K562 (cell line): Measurements from ENCODE around the gene CACYBP. TPM values are rescaled to one million over a fixed set of nuclear protein-coding genes. Genes with fewer than 3 reads are reported as not detected.

Source experiments
- ATF3 ChIP-seq, 2 experiments: fragments of 450-650 bp in 1 of 2; sonication (generic) in 1 of 2; formaldehyde crosslinking in 1 of 2; IDR thresholded peaks in 1 of 2; conservative IDR thresholded peaks in 1 of 2; 2 replicates each; pipeline versions ENCODE4 v1.6.1 to v1.8.1; 2016 to 2023; ENCODE audit warnings: mild to moderate bottlenecking in 2 of 2, moderate library complexity in 2 of 2, inconsistent platforms in 1 of 2, missing genetic modification reagents in 1 of 2
- CBX1 ChIP-seq: sonication (generic); IDR thresholded peaks from 2 replicates; pipeline ENCODE4 v1.6.1; 2016; ENCODE audit warnings: antibody characterized with exemption, low read depth, mild to moderate bottlenecking
- CBX5 ChIP-seq: IDR thresholded peaks from 2 replicates; pipeline ENCODE4 v1.6.1; 2014; ENCODE audit warnings: low read depth, borderline replicate concordance
- HOXB6 ChIP-seq: fragments of 250-450 bp; sonication (Bioruptor Pico); IDR thresholded peaks from 2 replicates; pipeline ENCODE4 v1.5.1; 2022; ENCODE audit warnings: mild to moderate bottlenecking, borderline replicate concordance
- JUNB ChIP-seq: fragments of 450-650 bp; formaldehyde crosslinking; conservative IDR thresholded peaks from 2 replicates; pipeline ENCODE4 v1.4.0; 2020; ENCODE audit warnings: mild to moderate bottlenecking
- MAFK ChIP-seq: IDR thresholded peaks from 2 replicates; pipeline ENCODE4 v1.6.1; 2011; ENCODE audit warnings: low read length, improper control_type of control experiment
- MTA1 ChIP-seq: fragments of 450-650 bp; IDR thresholded peaks from 2 replicates; pipeline ENCODE4 v1.6.1; 2017; ENCODE audit warnings: borderline replicate concordance
- MTA3 ChIP-seq: fragments of 450-650 bp; formaldehyde crosslinking; IDR thresholded peaks from 2 replicates; pipeline ENCODE4 v1.6.1; 2017; ENCODE audit warnings: mild to moderate bottlenecking, borderline replicate concordance
- NCOA6 ChIP-seq: fragments of 450-650 bp; IDR thresholded peaks from 2 replicates; pipeline ENCODE4 v1.6.1; 2017; ENCODE audit warnings: mild to moderate bottlenecking
- NELFE ChIP-seq: IDR thresholded peaks from 2 replicates; pipeline ENCODE4 v1.6.1; 2011; ENCODE audit warnings: mild to moderate bottlenecking; ENCODE audit not compliant: insufficient read depth, insufficient read length
- NKRF ChIP-seq: fragments of 450-650 bp; IDR thresholded peaks from 2 replicates; pipeline ENCODE4 v1.6.1; 2016; ENCODE audit warnings: borderline replicate concordance
- OTX1 ChIP-seq: fragments of 450-650 bp; formaldehyde crosslinking; IDR thresholded peaks from 2 replicates; pipeline ENCODE4 v1.4.0; 2022; ENCODE audit warnings: mild to moderate bottlenecking
- PHF8 ChIP-seq: fragments of 200-600 bp; sonication (generic); IDR thresholded peaks from 2 replicates; pipeline ENCODE4 v1.6.1; 2012; ENCODE audit warnings: mixed run types, mild to moderate bottlenecking, inconsistent platforms, low read length, moderate library complexity, borderline replicate concordance
- RHOXF2B ChIP-seq: fragments of 250-450 bp; sonication (Bioruptor Pico); conservative IDR thresholded peaks from 2 replicates; pipeline ENCODE4 v1.5.1; 2021
- SNAPC5 ChIP-seq: fragments of 250-450 bp; sonication (Bioruptor Pico); IDR thresholded peaks from 2 replicates; pipeline ENCODE4 v1.8.0; 2021; ENCODE audit warnings: moderate library complexity, mild to moderate bottlenecking, inconsistent platforms
- TARDBP ChIP-seq: fragments of 450-650 bp; IDR thresholded peaks from 2 replicates; pipeline ENCODE4 v1.6.1; 2016
- TEAD4 ChIP-seq, 2 experiments: sonication (generic) in 1 of 2; formaldehyde crosslinking in 1 of 2; IDR thresholded peaks; 2 replicates each; pipeline versions ENCODE4 v1.6.1 to v1.8.0; 2012 to 2022; ENCODE audit warnings: borderline replicate concordance in 1 of 2, inconsistent platforms in 1 of 2, low read length in 1 of 2, mild to moderate bottlenecking in 1 of 2, missing genetic modification reagents in 1 of 2
- THRAP3 ChIP-seq: fragments of 450-650 bp; IDR thresholded peaks from 2 replicates; pipeline ENCODE4 v1.6.1; 2016; ENCODE audit warnings: mild to moderate bottlenecking, inconsistent platforms, borderline replicate concordance
- ZBTB33 ChIP-seq: sonication (generic); formaldehyde crosslinking; IDR thresholded peaks from 2 replicates; pipeline ENCODE4 v1.8.1; 2023; ENCODE audit warnings: mild to moderate bottlenecking, missing genetic modification reagents
- ZNF143 ChIP-seq: sonication (generic); formaldehyde crosslinking; IDR thresholded peaks from 2 replicates; pipeline ENCODE4 v1.9.0; 2022; ENCODE audit warnings: mild to moderate bottlenecking, missing genetic modification reagents
- ZNF165 ChIP-seq: fragments of 250-450 bp; sonication (Bioruptor Pico); IDR thresholded peaks from 2 replicates; pipeline ENCODE4 v1.4.0; 2020; ENCODE audit warnings: borderline replicate concordance
- ZNF282 ChIP-seq: sonication (generic); formaldehyde crosslinking; IDR thresholded peaks from 2 replicates; pipeline ENCODE4 v1.8.1; 2023; ENCODE audit warnings: missing genetic modification reagents
- ZNF699 ChIP-seq: fragments of 250-450 bp; sonication (Bioruptor Pico); IDR thresholded peaks from 2 replicates; pipeline ENCODE4 v1.8.0; 2021; ENCODE audit warnings: mild to moderate bottlenecking, moderate library complexity; ENCODE audit not compliant: insufficient replicate concordance
- ZNF76 ChIP-seq: fragments of 250-450 bp; sonication (Bioruptor Pico); IDR thresholded peaks from 2 replicates; pipeline ENCODE4 v1.4.0; 2020; ENCODE audit warnings: mild to moderate bottlenecking, moderate library complexity, borderline replicate concordance
- polyA plus RNA-seq, 8 experiments: library from polyadenylated mRNA; depleted of rRNA in 4 of 8; stranded (reverse) in 5 of 8; unstranded in 3 of 8; fragments of >200 nt; fragmentation: Nextera tagmentation in 2 of 8; fragmentation: Illumina TruSeq in 1 of 8; extraction: Ambion mirVana in 2 of 8; extraction: Trizol in 1 of 8; gene quantifications; 2 replicates each; pipeline versions ENCODE4 v1.2.1 to v1.2.3, GENCODE V29; 2011 to 2014; ENCODE audit warnings: inconsistent platforms in 1 of 8, missing spikeins in 1 of 8
- total RNA-seq, 7 experiments: library from RNA; depleted of rRNA in 6 of 7; stranded (reverse); fragments of >200 nt in 6 of 7; fragmentation: Illumina TruSeq in 2 of 7; extraction: Trizol in 2 of 7; gene quantifications; 2 replicates each; pipeline versions ENCODE4 v1.2.1 to v1.2.3, GENCODE V29; 2011 to 2021; ENCODE audit warnings: low replicate concordance in 1 of 7

Gene CACYBP
- total and polyA plus RNA-seq, 9 of the 15 experiments (the other 6 are each of a cell fraction or from before 2014, with no cell fraction given): 147 to 1,576 (median 488) TPM

- no peak for TF ChIP-seq ZNF165 (CRISPR knock-in tag)
- no peak for TF ChIP-seq JUNB (CRISPR knock-in tag)
- TF ChIP-seq SNAPC5 (CRISPR knock-in tag): no peak
- no peak; the same call in 1 of the 2 replicates for TF ChIP-seq NKRF
- peak; percentile 40; the same call in 1 of the 2 replicates for TF ChIP-seq ATF3 (IDR thresholded peaks at IDR 0.05)
- TF ChIP-seq ATF3 (CRISPR knock-in tag; conservative IDR thresholded peaks at IDR 0.05): no peak
- TF ChIP-seq MTA3: no peak; the same call in 1 of the 2 replicates
- TF ChIP-seq TEAD4 (IDR thresholded peaks at IDR 0.05; ENCODE audit: low read length): peak; percentile 92
- no peak for TF ChIP-seq TEAD4 (CRISPR knock-in tag; IDR thresholded peaks at IDR 0.05; ENCODE audit: borderline replicate concordance)
- no peak for TF ChIP-seq HOXB6 (CRISPR knock-in tag)
- TF ChIP-seq NCOA6: no peak
- TF ChIP-seq ZNF143 (CRISPR knock-in tag): no peak
- TF ChIP-seq ZBTB33 (CRISPR knock-in tag): no peak
- no peak for TF ChIP-seq ZNF76 (CRISPR knock-in tag)
- TF ChIP-seq ZNF699 (CRISPR knock-in tag): no peak
- TF ChIP-seq RHOXF2B: no peak
- TF ChIP-seq PHF8: no peak; the same call in 1 of the 2 replicates
- TF ChIP-seq TARDBP: no peak
- no peak for TF ChIP-seq NELFE
- TF ChIP-seq CBX1: no peak
- no peak for TF ChIP-seq CBX5
- no peak for TF ChIP-seq OTX1 (CRISPR knock-in tag)
- peak; percentile 44 for TF ChIP-seq MAFK
- no peak for TF ChIP-seq THRAP3
- no peak for TF ChIP-seq ZNF282
- peak; percentile 47; the same call in 1 of the 2 replicates for TF ChIP-seq MTA1
Observed at GRCh38 chr1:174964261-174964971, 35.3 kb upstream of the CACYBP start (continued).
